Raji (cell line): Measurements from ENCODE around the gene KDM2A.
A peak's percentile ranks its signal among the peaks of the same experiment; 100 is the strongest.

Source experiments
- POLR2A ChIP-seq: IDR thresholded peaks from 2 replicates; pipeline ENCODE4 v1.6.1; 2011; ENCODE audit warnings: low read depth, low read length, control low read depth; ENCODE audit not compliant: insufficient read depth

The KDM2A gene

GRCh38 chr11:67286621-67287333, 167.7 kb downstream of the KDM2A start:
- TF ChIP-seq POLR2A = no peak

GRCh38 chr11:67287355-67288197, 168.5 kb downstream of the KDM2A start:
- TF ChIP-seq POLR2A = no peak

- no peak for TF ChIP-seq POLR2A
These were observed 169.1 kb downstream of the KDM2A start for GRCh38 chr11:67288198-67288451.

GRCh38 chr11:67288452-67289225, 169.6 kb downstream of the KDM2A start:
- peak; percentile 82 for TF ChIP-seq POLR2A

GRCh38 chr11:67289226-67289650, 170.2 kb downstream of the KDM2A start, which contains the start of gene ANKRD13D:
Gene ANKRD13D (plus strand): TSS chr11:67289303. CDS start chr11:67289461, 158 bp downstream.
- TF ChIP-seq POLR2A = no peak

GRCh38 chr11:67289651-67290479, 170.8 kb downstream of the KDM2A start:
- no peak for TF ChIP-seq POLR2A

- no peak for TF ChIP-seq POLR2A
These were observed 171.7 kb downstream of the KDM2A start for GRCh38 chr11:67290801-67291200.

GRCh38 chr11:67291481-67292381, 172.7 kb downstream of the KDM2A start:
- TF ChIP-seq POLR2A = no peak

- TF ChIP-seq POLR2A = no peak
These were observed 173.6 kb downstream of the KDM2A start for GRCh38 chr11:67292671-67293070.

GRCh38 chr11:67293090-67293489, 174.0 kb downstream of the KDM2A start:
- no peak for TF ChIP-seq POLR2A

GRCh38 chr11:67295846-67296245, 176.8 kb downstream of the KDM2A start:
- TF ChIP-seq POLR2A = no peak

- no peak for TF ChIP-seq POLR2A
These were observed 179.7 kb downstream of the KDM2A start for GRCh38 chr11:67298786-67299185.

GRCh38 chr11:67299471-67300191, 180.6 kb downstream of the KDM2A start:
- TF ChIP-seq POLR2A = no peak

- no peak for TF ChIP-seq POLR2A
These were observed 181.2 kb downstream of the KDM2A start for GRCh38 chr11:67300256-67300755.
